Activated CD8-positive, alpha-beta memory T cell treated with anti-CD3 and anti-CD28 coated beads, Interleukin-2, amount 50 U/mL, for 24 hours (primary cell): ENCODE measurements around the gene MYO1H.

Experiments
- DNase-seq: peaks from one replicate; pipeline ENCODE4 v3.0.0-alpha.2; 2020; ENCODE audit errors: extremely low read depth

MYO1H gene

DNA sequence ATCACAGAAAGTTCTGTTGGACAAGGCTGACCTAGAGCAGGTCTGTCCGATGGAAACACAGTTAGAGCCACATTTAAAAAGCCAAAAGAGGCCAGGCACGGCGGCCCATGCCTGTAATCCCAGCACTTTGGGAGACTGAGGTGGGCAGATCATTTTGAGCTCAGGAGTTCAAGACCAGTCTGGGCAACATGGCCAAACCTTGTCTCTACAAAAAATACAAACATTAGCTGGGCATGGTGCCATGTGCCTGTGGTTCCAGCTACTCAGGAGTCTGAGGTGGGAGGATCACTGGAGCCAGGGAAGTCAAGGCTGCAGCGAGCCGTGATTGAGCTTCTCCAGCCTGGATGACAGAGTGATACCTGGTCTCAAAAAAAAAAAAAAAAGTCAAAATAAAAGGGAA lies 144.7 kb downstream of the MYO1H start:
- DNase-seq = no peak

DNA sequence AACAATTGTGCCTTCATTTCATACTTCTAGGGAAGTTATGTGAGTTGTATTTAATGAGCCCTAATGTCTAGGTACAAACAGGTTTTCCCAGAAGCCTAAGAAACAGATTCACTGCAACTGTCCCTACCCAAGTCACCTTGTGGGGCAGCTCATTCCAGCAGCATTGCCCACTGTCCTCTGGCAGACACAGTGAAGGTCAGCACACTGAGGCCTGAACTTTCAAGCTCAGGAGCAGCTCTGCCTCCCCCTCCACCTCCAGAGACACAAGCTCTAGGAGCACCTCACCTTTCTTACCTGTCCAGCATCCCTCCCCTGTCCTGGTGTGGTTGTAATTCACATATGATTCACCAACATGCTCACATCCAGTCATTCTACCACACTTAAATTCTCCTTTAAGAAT lies 145.4 kb downstream of the MYO1H start:
- no peak for DNase-seq

DNA sequence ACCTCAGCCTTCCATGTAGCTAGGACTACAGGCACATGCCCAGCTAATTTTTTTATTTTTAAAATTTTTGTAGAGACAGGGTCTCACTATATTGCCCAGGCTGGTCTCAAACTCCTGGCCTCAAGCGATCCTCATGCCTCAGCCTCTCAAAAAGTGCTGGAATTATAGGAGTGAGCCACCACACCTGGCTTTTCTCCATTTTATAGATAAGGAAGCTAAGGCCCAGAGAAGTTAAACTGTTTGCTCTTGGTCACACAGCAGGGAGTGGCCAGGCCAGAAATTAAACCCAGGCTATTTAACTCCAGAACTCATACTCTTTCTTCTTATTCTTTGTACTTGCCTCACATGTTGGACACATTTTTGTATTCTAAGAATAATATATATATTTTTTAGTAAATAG lies 146.2 kb downstream of the MYO1H start:
- DNase-seq = no peak

DNA sequence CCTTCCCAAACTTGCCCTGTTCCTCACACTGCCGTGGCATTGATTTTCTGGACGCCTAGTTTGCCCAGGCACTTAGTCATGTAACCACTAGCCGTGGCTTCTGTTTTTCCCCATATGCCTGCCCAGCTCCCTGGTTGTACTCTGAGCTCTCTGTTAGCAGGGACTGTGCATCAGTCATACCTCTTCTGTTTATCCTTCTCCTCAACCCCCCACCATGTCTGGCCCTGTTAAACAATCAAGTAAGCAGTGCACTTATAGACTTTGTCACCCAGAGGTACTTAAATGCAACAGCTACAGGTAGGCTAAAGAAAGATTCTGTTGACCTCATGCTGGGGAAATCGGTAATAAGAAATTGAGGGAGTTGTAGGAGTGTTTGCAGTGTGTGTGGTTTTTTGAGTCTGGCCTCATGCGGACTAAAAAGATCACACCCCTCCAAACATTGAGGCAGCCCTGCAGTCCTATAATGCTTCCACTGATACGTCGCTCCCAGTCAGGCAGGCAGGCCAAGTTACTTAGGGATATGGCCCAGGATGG lies 146.7 kb downstream of the MYO1H start:
- no peak for DNase-seq

DNA sequence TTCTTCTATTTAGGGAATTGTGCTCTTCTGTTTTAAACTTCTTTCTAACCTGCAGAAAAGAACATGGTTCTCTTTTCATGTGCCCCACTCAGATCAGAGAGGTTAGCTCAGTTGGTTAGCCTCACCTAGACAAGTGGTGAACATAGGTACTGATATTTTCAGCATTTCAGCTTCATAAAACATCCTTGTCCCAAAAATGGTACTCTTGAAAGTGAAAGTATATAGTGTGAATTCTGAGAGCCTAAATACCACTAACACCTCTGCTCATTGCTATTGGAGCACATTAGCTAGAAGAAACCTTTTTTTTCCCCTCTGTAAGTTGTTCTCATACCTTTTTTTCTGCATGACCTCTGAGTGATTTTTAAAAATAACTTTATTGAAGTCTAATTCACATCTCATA lies 147.3 kb downstream of the MYO1H start:
- no peak for DNase-seq

DNA sequence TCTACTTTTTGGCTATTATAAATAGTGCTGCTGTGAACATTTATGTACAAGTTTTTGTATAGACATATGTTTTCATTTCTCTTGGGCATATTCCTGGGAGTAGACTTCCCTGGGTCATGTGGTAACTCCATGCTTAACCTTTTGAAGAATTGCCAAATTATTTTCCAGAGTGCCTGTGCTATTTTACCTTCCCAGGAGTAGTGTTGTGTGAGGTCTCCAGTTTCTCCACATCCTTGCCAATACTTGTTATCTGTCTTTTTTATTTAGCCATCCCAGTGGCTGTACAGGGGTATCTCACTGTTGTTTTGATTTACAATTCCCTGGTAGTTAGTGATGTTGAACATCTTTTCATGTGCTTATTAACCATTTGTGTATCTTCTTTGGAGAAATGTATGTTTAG lies 148.6 kb downstream of the MYO1H start:
- no peak for DNase-seq

DNA sequence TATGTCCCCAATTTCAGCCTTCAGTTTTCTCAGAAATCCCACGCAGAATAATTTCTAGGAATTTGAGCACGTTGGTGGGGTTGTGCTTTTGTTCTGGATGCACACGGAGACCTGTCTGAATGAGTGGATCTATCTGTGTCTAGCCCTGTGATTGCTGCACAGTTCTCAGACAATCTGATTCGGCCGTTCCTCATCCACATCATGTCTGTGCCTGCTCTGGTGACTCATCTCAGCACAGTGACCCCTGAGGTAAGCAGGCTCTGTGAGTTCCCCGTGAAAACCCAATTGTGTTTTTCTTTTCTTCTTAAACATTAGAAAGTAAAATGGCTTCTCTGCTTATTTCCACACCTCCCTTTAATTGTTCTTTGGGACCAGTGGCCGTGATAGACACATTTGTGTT lies 150.0 kb downstream of the MYO1H start:
- no peak for DNase-seq
